A549 (cell line): ENCODE data around the gene CTBP2. TPM values are rescaled to one million over a fixed set of nuclear protein-coding genes. Genes with fewer than 3 reads are reported as not detected.

ENCODE experiments used
- ATAC-seq, 2 experiments: fragments of 200-7000 bp in 1 of 2; fragments of >200 bp in 1 of 2; cut with Nextera tagmentation in 1 of 2; cut with Tn5 transposase in 1 of 2; 3 replicates each; pipeline versions ENCODE4 v1.8.0 to v1.9.1; 2018 to 2020; ENCODE audit warnings: mild to moderate bottlenecking in 1 of 2, moderate library complexity in 1 of 2
- CTCF ChIA-PET: fragments of 300-600 bp; sonication (Branson Sonifier 250); formaldehyde crosslinking; extraction: SDS; loops from one replicate; lab custom pipeline; 2021; ENCODE audit warnings: antibody characterized with exemption, inconsistent platforms; lab: Yijun Ruan, JAX
- POLR2A ChIA-PET: fragments of 350-600 bp; formaldehyde crosslinking; extraction: SDS; loops from one replicate; lab custom pipeline; 2021; ENCODE audit warnings: antibody characterized with exemption, inconsistent platforms; lab: Yijun Ruan, JAX
- DNase-seq, 2 experiments: peaks; one replicate each; pipeline versions ENCODE4 v3.0.0 to v3.0.0-alpha.2; 2011 to 2016; ENCODE audit warnings: low read depth in 1 of 2, low spot score in 1 of 2
- FAIRE-seq: peaks from 2 replicates; lab custom pipeline; 2011; peaks lifted over from hg19 to GRCh38; lab: Jason Lieb, UNC
- H3K27ac ChIP-seq, 2 experiments: fragments of >200 bp; sonication (Bioruptor Twin); formaldehyde crosslinking; 3 replicates each; pipeline ENCODE4 v1.5.1; 2016 to 2017
- H3K4me1 ChIP-seq: fragments of >200 bp; sonication (Bioruptor Twin); formaldehyde crosslinking; 3 replicates; pipeline ENCODE4 v1.6.1; 2016
- H3K4me2 ChIP-seq: fragments of >200 bp; sonication (Bioruptor Twin); formaldehyde crosslinking; 3 replicates; pipeline ENCODE4 v1.6.1; 2016
- H3K4me3 ChIP-seq: fragments of >200 bp; sonication (Bioruptor Twin); formaldehyde crosslinking; 3 replicates; pipeline ENCODE4 v1.5.1; 2016
- H3K9me3 ChIP-seq: fragments of >200 bp; sonication (Bioruptor Twin); formaldehyde crosslinking; 3 replicates; pipeline ENCODE4 v1.6.1; 2016
- ATOH8 ChIP-seq: fragments of 250-450 bp; sonication (Bioruptor Pico); IDR thresholded peaks from 2 replicates; pipeline ENCODE4 v1.5.0; 2020; ENCODE audit warnings: low read depth, mild to moderate bottlenecking, moderate library complexity
- CBX2 ChIP-seq: fragments of 200-600 bp; sonication (generic); IDR thresholded peaks from 2 replicates; pipeline ENCODE4 v1.6.1; 2016; ENCODE audit warnings: low read depth, mild to moderate bottlenecking, borderline replicate concordance
- CBX8 ChIP-seq: fragments of 200-600 bp; sonication (generic); IDR thresholded peaks from 2 replicates; pipeline ENCODE4 v1.6.1; 2016
- CHD2 ChIP-seq: fragments of 150-350 bp; IDR thresholded peaks from 2 replicates; pipeline ENCODE4 v1.6.1; 2014; ENCODE audit warnings: low read length; ENCODE audit not compliant: partially characterized antibody
- E2F6 ChIP-seq: IDR thresholded peaks from 2 replicates; pipeline ENCODE4 v1.6.1; 2012; ENCODE audit warnings: low read depth, borderline replicate concordance
- EHF ChIP-seq: fragments of 250-450 bp; sonication (Bioruptor Pico); IDR thresholded peaks from 2 replicates; pipeline ENCODE4 v1.5.0; 2020; ENCODE audit warnings: mild to moderate bottlenecking
- EP300 ChIP-seq, 2 experiments: fragments of >200 bp; sonication (Bioruptor Twin); formaldehyde crosslinking; IDR thresholded peaks; 2 replicates in 1 of 2; 3 replicates in 1 of 2; pipeline ENCODE4 v1.6.1; 2016 to 2017
- ESRRA ChIP-seq: fragments of 150-350 bp; IDR thresholded peaks from 2 replicates; pipeline ENCODE4 v1.6.1; 2014; ENCODE audit warnings: mild to moderate bottlenecking, low read length, borderline replicate concordance
- FOSB ChIP-seq: fragments of 250-450 bp; sonication (Bioruptor Pico); IDR thresholded peaks from 2 replicates; pipeline ENCODE4 v1.5.0; 2020; ENCODE audit warnings: mild to moderate bottlenecking, moderate library complexity
- GATA3 ChIP-seq: IDR thresholded peaks from 2 replicates; pipeline ENCODE4 v1.6.1; 2012; ENCODE audit warnings: borderline replicate concordance
- HDAC2 ChIP-seq: fragments of 200-600 bp; sonication (generic); IDR thresholded peaks from 2 replicates; pipeline ENCODE4 v1.6.1; 2016
- HES2 ChIP-seq: fragments of >200 bp; sonication (Bioruptor Twin); formaldehyde crosslinking; IDR thresholded peaks from 2 replicates; pipeline ENCODE4 v1.6.1; 2016
- HMGXB4 ChIP-seq: fragments of 250-450 bp; sonication (Bioruptor Pico); IDR thresholded peaks from 2 replicates; pipeline ENCODE4 v1.5.0; 2021; ENCODE audit warnings: mild to moderate bottlenecking, moderate library complexity, borderline replicate concordance
- JUN ChIP-seq, 2 experiments: fragments of >200 bp; sonication (Bioruptor Twin); formaldehyde crosslinking; IDR thresholded peaks; 2 replicates in 1 of 2; 3 replicates in 1 of 2; pipeline ENCODE4 v1.6.1; 2016 to 2017
- JUNB ChIP-seq: fragments of >200 bp; sonication (Bioruptor Twin); formaldehyde crosslinking; IDR thresholded peaks from 2 replicates; pipeline ENCODE4 v1.6.1; 2016
- MAFK ChIP-seq: fragments of 450-650 bp; IDR thresholded peaks from 2 replicates; pipeline ENCODE4 v1.6.1; 2014; ENCODE audit not compliant: partially characterized antibody
- MAX ChIP-seq: IDR thresholded peaks from 2 replicates; pipeline ENCODE4 v1.6.1; 2012
- MAZ ChIP-seq: fragments of 150-350 bp; IDR thresholded peaks from 2 replicates; pipeline ENCODE4 v1.6.1; 2014; ENCODE audit warnings: antibody characterized with exemption, low read depth, low read length, borderline replicate concordance
- MYC ChIP-seq: IDR thresholded peaks from 2 replicates; pipeline ENCODE4 v1.6.1; 2012; ENCODE audit warnings: mild to moderate bottlenecking, inconsistent platforms, low read length, improper control_type of control experiment, borderline replicate concordance
- POLR2AphosphoS2 ChIP-seq: conservative IDR thresholded peaks from 2 replicates; pipeline ENCODE4 v1.6.1; 2012; ENCODE audit warnings: low read length, improper control_type of control experiment, inconsistent platforms
- RAD21 ChIP-seq, 2 experiments: fragments of >200 bp in 1 of 2; sonication (Bioruptor Twin) in 1 of 2; formaldehyde crosslinking in 1 of 2; IDR thresholded peaks in 1 of 2; conservative IDR thresholded peaks in 1 of 2; 2 replicates in 1 of 2; 3 replicates in 1 of 2; pipeline ENCODE4 v1.6.1; 2012 to 2018; ENCODE audit warnings: inconsistent platforms in 1 of 2
- RARB ChIP-seq: fragments of 250-450 bp; sonication (Bioruptor Pico); IDR thresholded peaks from 2 replicates; pipeline ENCODE4 v1.8.0; 2021; ENCODE audit warnings: mild to moderate bottlenecking, moderate library complexity
- RCOR1 ChIP-seq: fragments of 150-350 bp; IDR thresholded peaks from 2 replicates; pipeline ENCODE4 v1.6.1; 2014; ENCODE audit warnings: antibody characterized with exemption, low read length, low read depth
- SMC3 ChIP-seq: fragments of >200 bp; sonication (Bioruptor Twin); formaldehyde crosslinking; IDR thresholded peaks from 3 replicates; pipeline ENCODE4 v1.6.1; 2018; ENCODE audit warnings: inconsistent platforms
- SREBF2 ChIP-seq: fragments of 450-650 bp; IDR thresholded peaks from 2 replicates; pipeline ENCODE4 v1.6.1; 2014; ENCODE audit warnings: mild to moderate bottlenecking, moderate library complexity
- TP53 ChIP-seq: fragments of 250-450 bp; sonication (Bioruptor Pico); IDR thresholded peaks from 2 replicates; pipeline ENCODE4 v1.5.0; 2021; ENCODE audit warnings: mild to moderate bottlenecking, moderate library complexity
- USF2 ChIP-seq: fragments of 450-650 bp; IDR thresholded peaks from 2 replicates; pipeline ENCODE4 v1.6.1; 2014; ENCODE audit warnings: antibody characterized with exemption
- ZSCAN20 ChIP-seq: fragments of 250-450 bp; sonication (Bioruptor Pico); IDR thresholded peaks from 2 replicates; pipeline ENCODE4 v1.8.0; 2022; ENCODE audit warnings: mild to moderate bottlenecking, moderate library complexity
- WGBS: methylation state at CpG from one replicate; pipeline ENCODE4 v1.1.6; 2017; ENCODE audit errors: missing lambda C conversion rate; 5-methylcytosine and 5-hydroxymethylcytosine counted together
- polyA plus RNA-seq, 4 experiments: library from polyadenylated mRNA; depleted of rRNA in 3 of 4; stranded (reverse); fragments of >200 nt; fragmentation: RNase III in 1 of 4; extraction: RNeasy Plus Mini Kit Qiagen cat#74134 plus additional on column Dnase treatment in 1 of 4; gene quantifications; 2 replicates in 3 of 4; 3 replicates in 1 of 4; pipeline ENCODE4 v1.2.3, GENCODE V29; 2011 to 2017

CTBP2 gene
- polyA plus RNA-seq, 2 of the 4 experiments (the other 2 are of a cell fraction), result 74.9 to 78.9 TPM

GRCh38 chr10:124959564-124959963, 200.8 kb downstream of the CTBP2 start:
- POLR2A ChIA-PET, result interaction anchor here (0.6 kb wide), 1 partner anchor 35 kb away, joined by 6 read pairs; no protein-coding TSS in a partner anchor
- CTCF ChIA-PET, result no interaction called here
- H3K4me3 ChIP-seq, result no peak overlapping the region
- no peak overlapping the region for H3K4me2 ChIP-seq
- H3K9me3 ChIP-seq, result no peaks in the 10 kb centered on the region
- TF ChIP-seq USF2 (no peak), CHD2 (no peak)
- 0 out of 3 replicates have a peak, but pooled peaks cover 3% of the 10 kb centered on the region for H3K4me1 ChIP-seq
- 94% methylated on average over 3 of the region's 3 CpGs for WGBS
- FAIRE-seq (no peak), ATAC-seq (no peak), DNase-seq (no peak)
- H3K27ac ChIP-seq, result no peak overlapping the region

GRCh38 chr10:124957404-124957947, 202.9 kb downstream of the CTBP2 start:
- 94% methylated on average over 7 of the region's 7 CpGs for WGBS

GRCh38 chr10:124956764-124957163, 203.6 kb downstream of the CTBP2 start:
- H3K4me1 ChIP-seq, result no peaks in the 10 kb centered on the region
- no peak for DNase-seq
- no peak overlapping the region for H3K4me3 ChIP-seq
- no peak for ATAC-seq
- ChIA-PET CTCF (no interaction called here), POLR2A (no interaction called here)
- FAIRE-seq, result no peak
- no peak overlapping the region for H3K27ac ChIP-seq
- TF ChIP-seq RCOR1 (no peak), RARB (CRISPR knock-in tag) (no peak), USF2 (no peak), MYC (no peak), MAZ (no peak), ZSCAN20 (CRISPR knock-in tag) (no peak), HDAC2 (no peak), HMGXB4 (CRISPR knock-in tag) (no peak), JUN (IDR thresholded peaks at IDR 0.05) (no peak), CHD2 (no peak), GATA3 (no peak), E2F6 (no peak)
- WGBS, result 76% methylated on average over 1 of the region's 1 CpG
- H3K4me2 ChIP-seq, result no peak overlapping the region
- no peaks in the 10 kb centered on the region for H3K9me3 ChIP-seq

More at GRCh38 chr10:124957404-124957947, 202.9 kb downstream of the CTBP2 start:
- DNase-seq (no peak), FAIRE-seq (no peak), ATAC-seq (no peak)
- Histone ChIP-seq H3K4me1 (no peaks in the 10 kb centered on the region), H3K4me2 (no peak overlapping the region), H3K9me3 (no peaks in the 10 kb centered on the region), H3K4me3 (no peak overlapping the region), H3K27ac (no peak overlapping the region)
- POLR2A ChIA-PET, result no interaction called here
- CTCF ChIA-PET, result no interaction called here
- TF ChIP-seq SREBF2, result no peak
- TF ChIP-seq RCOR1, result no peak
- TF ChIP-seq RARB (CRISPR knock-in tag), result no peak
- no peak for TF ChIP-seq POLR2AphosphoS2
- TF ChIP-seq CBX2, result no peak
- no peak for TF ChIP-seq CBX8
- TF ChIP-seq HES2, result no peak
- TF ChIP-seq SMC3, result no peak
- TF ChIP-seq ESRRA, result no peak
- no peak for TF ChIP-seq ATOH8 (CRISPR knock-in tag)
- no peak for TF ChIP-seq MAX
- TF ChIP-seq MAFK, result no peak
- no peak for TF ChIP-seq JUNB
- TF ChIP-seq EP300 (IDR thresholded peaks at IDR 0.05), result no peak
- TF ChIP-seq RAD21 (conservative IDR thresholded peaks at IDR 0.05 in 1 of 2, IDR thresholded peaks at IDR 0.05 in 1 of 2), result no peak
- no peak for TF ChIP-seq FOSB
- TF ChIP-seq TP53 (CRISPR knock-in tag), result no peak
- no peak for TF ChIP-seq EHF
